ENCODE data around the gene EPB41L4A.
"Not testable (repeated sequence)": the region's sequence is repeated elsewhere in the genome, so short reads cannot be mapped to it uniquely, and the experiment has no call there.

The EPB41L4A gene

GRCh38 chr5:112419164-112419985 is at the start of gene EPB41L4A:
TSS of gene EPB41L4A (minus strand) at chr5:112419277. CDS start at chr5:112419039, 238 bp downstream.
- no peak for DNase-seq (ENCODE audit: low read depth)

GRCh38 chr5:112467485-112467884 is 48.4 kb upstream of the EPB41L4A start:
- DNase-seq (ENCODE audit: low read depth) = no peak

GRCh38 chr5:112466261-112466660 is 47.2 kb upstream of the EPB41L4A start:
- DNase-seq (ENCODE audit: low read depth) = not testable (repeated sequence)

GRCh38 chr5:112447187-112447760 is 28.2 kb upstream of the EPB41L4A start:
- not testable (repeated sequence) for DNase-seq (ENCODE audit: low read depth)

GRCh38 chr5:112445626-112446350 is 26.7 kb upstream of the EPB41L4A start:
- no peak for DNase-seq (ENCODE audit: low read depth)

- not testable (repeated sequence) for DNase-seq (ENCODE audit: low read depth)
These were observed 24.9 kb upstream of the EPB41L4A start for GRCh38 chr5:112443932-112444331.

- DNase-seq (ENCODE audit: low read depth) = no peak
These were observed 21.0 kb upstream of the EPB41L4A start for GRCh38 chr5:112440031-112440430.

GRCh38 chr5:112436144-112436543 is 17.1 kb upstream of the EPB41L4A start:
- no peak for DNase-seq (ENCODE audit: low read depth)

GRCh38 chr5:112434641-112435040 is 15.6 kb upstream of the EPB41L4A start:
- DNase-seq (ENCODE audit: low read depth) = no peak

- DNase-seq (ENCODE audit: low read depth) = not testable (repeated sequence)
These were observed 7.1 kb upstream of the EPB41L4A start for GRCh38 chr5:112426202-112426601.

GRCh38 chr5:112419986-112420864 is 1.1 kb upstream of the EPB41L4A start:
- DNase-seq (ENCODE audit: low read depth) = no peak

GRCh38 chr5:112418659-112419163 is 366 bp downstream of the EPB41L4A start:
- DNase-seq (ENCODE audit: low read depth) = no peak

GRCh38 chr5:112417931-112418658 is 982 bp downstream of the EPB41L4A start:
- DNase-seq (ENCODE audit: low read depth) = peak; percentile 17

- no peak for DNase-seq (ENCODE audit: low read depth)
These were observed 3.5 kb downstream of the EPB41L4A start for GRCh38 chr5:112415552-112415951.

GRCh38 chr5:112413611-112414010 is 5.5 kb downstream of the EPB41L4A start:
- DNase-seq (ENCODE audit: low read depth) = no peak

- DNase-seq (ENCODE audit: low read depth) = no peak
These were observed 6.7 kb downstream of the EPB41L4A start for GRCh38 chr5:112412346-112412745.

- no peak for DNase-seq (ENCODE audit: low read depth)
These were observed 7.2 kb downstream of the EPB41L4A start for GRCh38 chr5:112411903-112412302.

GRCh38 chr5:112407666-112408065 is 11.4 kb downstream of the EPB41L4A start:
- no peak for DNase-seq (ENCODE audit: low read depth)

- DNase-seq (ENCODE audit: low read depth) = no peak
These were observed 11.8 kb downstream of the EPB41L4A start for GRCh38 chr5:112407240-112407639.

- DNase-seq (ENCODE audit: low read depth) = no peak
These were observed 16.0 kb downstream of the EPB41L4A start for GRCh38 chr5:112403069-112403468.

- no peak for DNase-seq (ENCODE audit: low read depth)
These were observed 17.2 kb downstream of the EPB41L4A start for GRCh38 chr5:112401924-112402323.
